Measurements from ENCODE around the gene FGF1. TPM values are rescaled to one million over a fixed set of nuclear protein-coding genes. Genes with fewer than 3 reads are reported as not detected.

Gene FGF1
- total RNA-seq (2022; extraction: Qiagen RNA extraction; ENCODE audit: low read depth): 0.13 to 1.3 TPM (median 0.32 TPM) in 5 replicates

DNA sequence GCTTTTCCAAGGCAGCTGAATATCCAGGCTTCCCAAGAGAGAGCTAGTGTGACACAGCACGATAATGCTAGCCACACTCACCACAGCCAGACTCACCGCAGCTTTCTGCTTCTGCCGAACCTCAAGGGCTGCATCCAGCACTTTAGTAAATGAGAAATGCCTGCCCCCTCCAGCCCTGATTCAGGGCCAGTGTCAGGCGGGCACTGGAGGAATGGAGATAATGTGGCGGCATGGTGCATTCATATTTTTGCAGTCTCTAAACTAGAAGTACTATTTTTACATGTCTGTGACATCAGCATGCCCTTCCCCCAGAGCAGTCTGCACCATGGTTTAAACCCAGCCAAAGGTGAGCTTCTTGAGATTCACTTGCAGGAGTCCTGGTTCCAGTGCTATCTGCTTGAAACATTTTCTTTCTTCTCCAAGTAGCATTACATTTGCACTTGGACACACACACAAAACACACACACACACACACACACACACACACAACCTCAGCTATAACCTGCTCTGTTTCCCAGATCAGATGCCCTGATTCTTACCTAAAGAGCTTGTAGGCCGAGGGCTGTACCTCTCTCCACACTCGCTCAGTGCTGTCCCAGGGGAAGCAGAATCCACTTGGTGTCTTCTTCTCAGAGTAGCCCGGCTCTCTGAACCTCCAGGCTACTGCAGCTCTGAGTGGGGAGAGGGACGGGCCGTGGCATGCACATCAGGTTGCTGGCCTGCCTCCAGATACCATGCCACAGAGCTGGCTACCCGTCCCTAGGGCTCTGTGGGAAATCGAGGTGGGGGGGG is at the start of gene FGF1:
Gene FGF1, minus strand, starts transcription at position 673 of the 792 bp plus-strand sequence. CDS start 71,963 bp downstream, outside the sequence.

Other genes with a start within 250 kb of the FGF1 start
- 7.6 to 9.5 TPM (median 7.9 TPM) in 5 replicates for gene ARHGAP26, start 84.3 kb upstream of the FGF1 start, total RNA-seq (2022; extraction: Qiagen RNA extraction; ENCODE audit: low read depth)

All from A549 treated with CpdA at 1 μM for 4 hours (cell line).